ENCODE measurements around the gene PCNX3.

DNA sequence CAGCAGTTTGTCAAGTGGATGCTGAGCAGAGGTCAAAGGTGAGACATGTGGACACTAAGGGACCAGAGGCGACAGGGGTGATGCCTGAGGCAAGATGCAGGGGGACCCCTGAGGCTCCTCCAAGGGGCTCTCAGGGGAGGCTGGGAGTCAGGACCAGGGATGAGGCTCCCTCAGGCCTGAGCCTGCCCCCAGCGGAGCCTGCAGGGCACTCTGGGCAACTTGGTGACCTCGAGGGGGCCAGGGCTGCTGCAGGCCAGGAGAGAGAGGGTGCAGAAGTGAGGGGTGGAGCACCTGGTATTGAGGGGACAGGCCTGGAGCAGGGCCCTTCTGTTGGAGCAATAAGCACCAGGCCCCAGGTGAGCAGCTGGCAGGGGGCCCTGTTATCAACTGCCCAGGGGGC is 33.6 kb upstream of the PCNX3 start:
- TF ChIP-seq YY1 (IDR thresholded peaks at IDR 0.05; ENCODE audit: insufficient read depth, insufficient replicate concordance, low read depth, low read length) (no peak), POLR2A (IDR thresholded peaks at IDR 0.05; ENCODE audit: insufficient read depth in 1 of 2, low read depth in 2 of 2, low read length in 2 of 2) (no peak), EZH2 (conservative IDR thresholded peaks at IDR 0.05; ENCODE audit: low read depth, low read length) (no peak), KMT2B (CRISPR knock-in tag; IDR thresholded peaks at IDR 0.05) (no peak)
- TF ChIP-seq, protein P1, sequence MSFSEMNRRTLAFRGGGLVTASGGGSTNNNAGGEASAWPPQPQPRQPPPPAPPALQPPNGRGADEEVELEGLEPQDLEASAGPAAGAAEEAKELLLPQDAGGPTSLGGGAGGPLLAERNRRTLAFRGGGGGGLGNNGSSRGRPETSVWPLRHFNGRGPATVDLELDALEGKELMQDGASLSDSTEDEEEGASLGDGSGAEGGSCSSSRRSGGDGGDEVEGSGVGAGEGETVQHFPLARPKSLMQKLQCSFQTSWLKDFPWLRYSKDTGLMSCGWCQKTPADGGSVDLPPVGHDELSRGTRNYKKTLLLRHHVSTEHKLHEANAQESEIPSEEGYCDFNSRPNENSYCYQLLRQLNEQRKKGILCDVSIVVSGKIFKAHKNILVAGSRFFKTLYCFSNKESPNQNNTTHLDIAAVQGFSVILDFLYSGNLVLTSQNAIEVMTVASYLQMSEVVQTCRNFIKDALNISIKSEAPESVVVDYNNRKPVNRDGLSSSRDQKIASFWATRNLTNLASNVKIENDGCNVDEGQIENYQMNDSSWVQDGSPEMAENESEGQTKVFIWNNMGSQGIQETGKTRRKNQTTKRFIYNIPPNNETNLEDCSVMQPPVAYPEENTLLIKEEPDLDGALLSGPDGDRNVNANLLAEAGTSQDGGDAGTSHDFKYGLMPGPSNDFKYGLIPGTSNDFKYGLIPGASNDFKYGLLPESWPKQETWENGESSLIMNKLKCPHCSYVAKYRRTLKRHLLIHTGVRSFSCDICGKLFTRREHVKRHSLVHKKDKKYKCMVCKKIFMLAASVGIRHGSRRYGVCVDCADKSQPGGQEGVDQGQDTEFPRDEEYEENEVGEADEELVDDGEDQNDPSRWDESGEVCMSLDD (CRISPR knock-in tag; IDR thresholded peaks at IDR 0.05; ENCODE audit: borderline replicate concordance), result no peak
